Gastroesophageal sphincter (tissue), 4 donors: ENCODE data around the gene GLI1. TPM values are rescaled to one million over a fixed set of nuclear protein-coding genes. Genes with fewer than 3 reads are reported as not detected.
"Not testable (repeated sequence)": the region's sequence is repeated elsewhere in the genome, so short reads cannot be mapped to it uniquely, and the experiment has no call there.

Experiments used
- ATAC-seq: fragments of 150-250 bp; one replicate; pipeline ENCODE4 v1.9.1; 2016; ENCODE audit warnings: mild to moderate bottlenecking, moderate library complexity
- H3K27ac ChIP-seq, 4 donors: fragments of 200-600 bp; sonication (generic) in 3 of 4; 1 replicate in 3 of 4; 2 replicates in 1 of 4; pipeline ENCODE4 v1.5.1; 2016 to 2019
- H3K27me3 ChIP-seq: fragments of 200-600 bp; sonication (generic); one replicate; pipeline ENCODE4 v1.5.1; 2019
- H3K36me3 ChIP-seq, 2 donors: fragments of 200-600 bp; sonication (generic); one replicate each; pipeline ENCODE4 v1.5.1; 2019; ENCODE audit warnings: control low read depth in 1 of 2
- H3K4me1 ChIP-seq, 3 donors: fragments of 200-600 bp; sonication (generic); 1 replicate in 2 of 3; 2 replicates in 1 of 3; pipeline ENCODE4 v1.5.1; 2016 to 2019; ENCODE audit warnings: control low read depth in 2 of 3
- H3K4me3 ChIP-seq, 2 donors: fragments of 200-600 bp; sonication (generic); one replicate each; pipeline ENCODE4 v1.5.1; 2019; ENCODE audit warnings: mild to moderate bottlenecking in 1 of 2, moderate library complexity in 1 of 2
- H3K9me3 ChIP-seq, 3 donors: fragments of 200-600 bp; sonication (generic); one replicate each; pipeline ENCODE4 v1.5.1; 2017 to 2019; ENCODE audit warnings: control low read depth in 2 of 3
- CTCF ChIP-seq, 4 experiments: fragments of 200-600 bp in 2 of 4; fragments of 450-650 bp in 2 of 4; sonication (generic) in 1 of 4; IDR thresholded peaks; one replicate each; pipeline ENCODE4 v1.5.1; 2017 to 2019; ENCODE audit warnings: antibody characterized with exemption in 4 of 4, mild to moderate bottlenecking in 2 of 4, moderate library complexity in 2 of 4
- EP300 ChIP-seq: sonication (generic); formaldehyde crosslinking; IDR thresholded peaks from one replicate; pipeline ENCODE4 v1.6.1; 2017; ENCODE audit warnings: antibody characterized with exemption, mild to moderate bottlenecking
- POLR2A ChIP-seq, 2 donors: fragments of 450-650 bp; IDR thresholded peaks; one replicate each; pipeline ENCODE4 v1.6.1; 2017; ENCODE audit warnings: antibody characterized with exemption in 2 of 2, mild to moderate bottlenecking in 2 of 2, moderate library complexity in 1 of 2
- POLR2AphosphoS5 ChIP-seq: sonication (generic); formaldehyde crosslinking; IDR thresholded peaks from one replicate; pipeline ENCODE4 v1.6.1; 2017; ENCODE audit warnings: antibody characterized with exemption
- whole genome bisulfite sequencing, 2 donors: methylation state at CpG; one replicate each; pipeline ENCODE4 v1.1.5; 2018; ENCODE audit warnings: low coverage in 1 of 2; 5-methylcytosine and 5-hydroxymethylcytosine counted together
- total RNA-seq, 4 donors: library from RNA; depleted of rRNA; stranded (reverse); fragments of >200 nt; gene quantifications; one replicate each; pipeline ENCODE4 v1.1.0, GENCODE V29; 2016

The GLI1 gene
- total RNA-seq, 4 donors from 2014 or later = 0.15 to 3.6 (median 0.30) TPM

DNA sequence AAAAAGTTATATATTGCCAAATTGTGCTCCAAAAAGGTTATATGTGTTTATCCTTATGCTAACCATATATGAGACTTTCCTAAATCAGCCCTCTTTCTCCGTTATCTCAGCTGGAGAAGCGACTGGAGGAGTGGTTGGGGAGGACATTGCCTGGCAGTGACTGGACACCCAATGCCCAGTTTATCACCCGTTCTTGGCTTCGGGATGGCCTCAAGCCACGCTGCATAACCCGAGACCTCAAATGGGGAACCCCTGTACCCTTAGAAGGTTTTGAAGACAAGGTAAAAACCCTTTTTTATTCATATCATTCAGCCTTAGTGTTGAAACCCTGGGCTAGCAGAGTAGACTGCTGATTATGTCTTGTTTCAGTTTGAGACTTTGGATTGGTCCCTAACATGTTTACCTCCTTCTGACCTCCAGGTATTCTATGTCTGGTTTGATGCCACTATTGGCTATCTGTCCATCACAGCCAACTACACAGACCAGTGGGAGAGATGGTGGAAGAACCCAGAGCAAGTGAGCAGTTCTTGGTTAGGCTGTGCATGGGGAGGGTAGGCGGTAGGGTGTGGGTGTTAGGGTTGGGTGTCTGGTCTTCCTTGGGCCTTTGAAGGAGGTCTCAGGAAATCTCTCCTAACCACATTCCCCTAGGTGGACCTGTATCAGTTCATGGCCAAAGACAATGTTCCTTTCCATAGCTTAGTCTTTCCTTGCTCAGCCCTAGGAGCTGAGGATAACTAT lies 52.2 kb downstream of the GLI1 start:
- no peak for TF ChIP-seq EP300
- TF ChIP-seq CTCF (IDR thresholded peaks at IDR 0.05) = no peak
- no peak for TF ChIP-seq POLR2AphosphoS5
- no peak for TF ChIP-seq POLR2A (IDR thresholded peaks at IDR 0.05)
- no peaks in the 10 kb centered on the region for H3K27me3 ChIP-seq
- peak overlapping the region in 1 of 4 donors; percentile 3 for H3K27ac ChIP-seq
- no peak overlapping the region for H3K4me3 ChIP-seq
- no peak for ATAC-seq
- 87 to 96% methylated on average over 4 to 5 of the region's 7 CpGs for WGBS, 2 donors
- H3K4me1 ChIP-seq = peaks cover 0 to 10% (median 0%) of the 10 kb centered on the region in 3 donors
- no peaks in the 10 kb centered on the region for H3K9me3 ChIP-seq
- peaks cover 7 to 89% of the 10 kb centered on the region in 2 donors for H3K36me3 ChIP-seq

GRCh38 chr12:57512665-57513064 lies 53.1 kb downstream of the GLI1 start:
- ATAC-seq = no peak
- H3K36me3 ChIP-seq = peaks cover 7 to 93% of the 10 kb centered on the region in 2 donors
- TF ChIP-seq POLR2A (IDR thresholded peaks at IDR 0.05) (no peak), CTCF (IDR thresholded peaks at IDR 0.05) (no peak), POLR2AphosphoS5 (no peak), EP300 (no peak)
- no peaks in the 10 kb centered on the region for H3K9me3 ChIP-seq
- peaks cover 3 to 19% (median 5%) of the 10 kb centered on the region in 3 donors for H3K4me1 ChIP-seq
- 91 to 96% methylated on average over 4 to 6 of the region's 6 CpGs for WGBS, 2 donors
- H3K27me3 ChIP-seq = no peaks in the 10 kb centered on the region
- H3K27ac ChIP-seq = peak overlapping the region in 1 of 4 donors; percentile 3
- H3K4me3 ChIP-seq = no peak overlapping the region

DNA sequence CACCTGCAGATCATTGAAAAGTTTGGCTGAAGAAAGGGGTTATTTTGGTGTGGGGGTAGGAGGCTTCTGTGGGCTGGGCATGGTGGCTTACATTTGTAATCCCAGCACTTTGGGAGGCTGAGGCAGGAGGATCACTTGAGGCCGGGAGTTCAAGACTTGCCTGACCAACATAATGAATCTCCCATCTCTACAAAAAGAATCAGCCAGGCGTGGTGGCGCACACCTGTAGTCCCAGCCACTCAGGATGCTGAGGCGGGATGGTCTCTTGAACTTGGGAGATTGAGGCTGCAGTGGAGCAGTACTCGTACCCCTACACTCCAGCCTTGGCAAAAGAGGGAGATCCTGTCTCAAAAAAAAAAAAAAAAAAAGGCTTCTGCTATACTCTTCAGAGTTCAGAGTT lies 53.7 kb downstream of the GLI1 start:
- no peak for ATAC-seq
- Histone ChIP-seq H3K27me3 (no peaks in the 10 kb centered on the region), H3K36me3 (peaks cover 7 to 90% of the 10 kb centered on the region in 2 donors), H3K9me3 (no peaks in the 10 kb centered on the region), H3K27ac (peak overlapping the region in 1 of 4 donors; percentile 3), H3K4me1 (peaks cover 5 to 25% (median 11%) of the 10 kb centered on the region in 3 donors), H3K4me3 (no peak overlapping the region)
- TF ChIP-seq POLR2AphosphoS5 (no peak), POLR2A (IDR thresholded peaks at IDR 0.05) (no peak), CTCF (IDR thresholded peaks at IDR 0.05) (no peak), EP300 (no peak)
- whole genome bisulfite sequencing, 2 donors = 100% methylated on average over 4 of the region's 5 CpGs; no CpG with 5 or more reads in 1 of the 2 donors

GRCh38 chr12:57513677-57514076 lies 54.1 kb downstream of the GLI1 start:
- not testable (repeated sequence) for H3K4me3 ChIP-seq, H3K27me3 ChIP-seq, H3K9me3 ChIP-seq, ATAC-seq
- Histone ChIP-seq H3K27ac (peak overlapping the region in 1 of 4 donors; percentile 3), H3K36me3 (peaks cover 7 to 87% of the 10 kb centered on the region in 2 donors), H3K4me1 (peaks cover 5 to 29% (median 15%) of the 10 kb centered on the region in 3 donors)
- 95% methylated on average over 6 of the region's 6 CpGs; no CpG with 5 or more reads in 1 of the 2 donors for WGBS, 2 donors

DNA sequence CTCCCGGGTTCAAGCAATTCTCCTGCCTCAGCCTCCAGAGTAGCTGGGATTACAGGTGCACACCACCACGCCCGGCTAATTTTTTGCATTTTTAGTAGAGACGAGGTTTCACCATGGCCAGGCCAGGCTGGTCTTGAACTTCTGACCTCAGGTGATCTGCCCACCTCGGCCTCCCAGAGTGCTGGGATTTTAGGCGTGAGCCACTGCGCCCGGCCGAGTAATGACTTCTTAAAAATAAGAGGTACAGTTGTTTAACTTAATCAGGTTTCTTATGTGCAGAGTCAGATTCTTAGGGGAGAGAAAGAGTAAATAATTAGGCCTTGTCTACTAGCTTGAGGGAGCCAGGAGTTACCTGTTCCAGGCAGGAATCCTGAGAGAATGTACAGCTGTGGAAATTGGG lies 54.7 kb downstream of the GLI1 start:
- WGBS, 2 donors = 93 to 100% methylated on average over 1 to 3 of the region's 9 CpGs
- H3K27me3 ChIP-seq, ATAC-seq, H3K9me3 ChIP-seq, H3K27ac ChIP-seq, H3K4me3 ChIP-seq: not testable (repeated sequence)
- Histone ChIP-seq H3K4me1 (peaks cover 5 to 35% (median 21%) of the 10 kb centered on the region in 3 donors), H3K36me3 (peaks cover 7 to 82% of the 10 kb centered on the region in 2 donors)
